ENCODE measurements around the gene LINC00237. TPM values are rescaled to one million over a fixed set of nuclear protein-coding genes. Genes with fewer than 3 reads are reported as not detected.

LINC00237 gene
- total and polyA plus RNA-seq, 4 donors = not detected

GRCh38 chr20:21050710-21051109 is 55.4 kb downstream of the LINC00237 start:
- no peak for DNase-seq (ENCODE audit: low spot score)
- H3K36me3 ChIP-seq (ENCODE audit: control insufficient read depth in 4 of 4, insufficient read depth in 3 of 4, low read depth in 1 of 4, low read length in 3 of 4) = no peaks in the 10 kb centered on the region
- H3K4me1 ChIP-seq (ENCODE audit: control insufficient read depth in 4 of 4, insufficient read depth in 4 of 4, low read length in 3 of 4) = no peaks in the 10 kb centered on the region
- TF ChIP-seq SP1 (IDR thresholded peaks at IDR 0.05) (no peak), CTCF (IDR thresholded peaks at IDR 0.05; ENCODE audit: low read depth, low read length, missing input control) (no peak), RXRA (IDR thresholded peaks at IDR 0.05) (no peak), FOXA2 (IDR thresholded peaks at IDR 0.05) (no peak), ZBTB33 (IDR thresholded peaks at IDR 0.05) (no peak), REST (IDR thresholded peaks at IDR 0.05) (no peak), RAD21 (IDR thresholded peaks at IDR 0.05) (no peak), JUND (IDR thresholded peaks at IDR 0.05) (no peak), YY1 (IDR thresholded peaks at IDR 0.05) (no peak), FOXA1 (IDR thresholded peaks at IDR 0.05) (no peak), HNF4G (IDR thresholded peaks at IDR 0.05) (no peak)
- H3K27ac ChIP-seq (ENCODE audit: low read depth in 1 of 2, low read length in 2 of 2) = no peak overlapping the region
- no peaks in the 10 kb centered on the region for H3K9me3 ChIP-seq (ENCODE audit: control insufficient read depth in 4 of 4, low read length in 3 of 4)
- WGBS = 85% methylated on average over 3 of the region's 3 CpGs
- no peak overlapping the region for H3K9ac ChIP-seq (ENCODE audit: low read depth in 1 of 2, low read length in 2 of 2)
- H3K27me3 ChIP-seq (ENCODE audit: control insufficient read depth in 4 of 4, insufficient read depth in 4 of 4, low read length in 3 of 4) = peaks cover 0 to 6% (median under 1%) of the 10 kb centered on the region in 4 donors
- no peak overlapping the region for H3K4me3 ChIP-seq (ENCODE audit: low read depth in 1 of 3, low read length in 3 of 3)

GRCh38 chr20:21049305-21049828 is 56.8 kb downstream of the LINC00237 start:
- H3K4me1 ChIP-seq (ENCODE audit: control insufficient read depth in 4 of 4, insufficient read depth in 4 of 4, low read length in 3 of 4) = no peaks in the 10 kb centered on the region
- no peak for DNase-seq (ENCODE audit: low spot score)
- 85% methylated on average over 6 of the region's 6 CpGs for WGBS
- H3K27ac ChIP-seq (ENCODE audit: low read depth in 1 of 2, low read length in 2 of 2) = no peak overlapping the region
- H3K27me3 ChIP-seq (ENCODE audit: control insufficient read depth in 4 of 4, insufficient read depth in 4 of 4, low read length in 3 of 4) = peaks cover 0 to 6% (median under 1%) of the 10 kb centered on the region in 4 donors
- no peaks in the 10 kb centered on the region for H3K36me3 ChIP-seq (ENCODE audit: control insufficient read depth in 4 of 4, insufficient read depth in 3 of 4, low read depth in 1 of 4, low read length in 3 of 4)
- TF ChIP-seq ZBTB33 (IDR thresholded peaks at IDR 0.05) = no peak
- H3K9ac ChIP-seq (ENCODE audit: low read depth in 1 of 2, low read length in 2 of 2) = no peak overlapping the region
- no peaks in the 10 kb centered on the region for H3K9me3 ChIP-seq (ENCODE audit: control insufficient read depth in 4 of 4, low read length in 3 of 4)
- no peak overlapping the region for H3K4me3 ChIP-seq (ENCODE audit: low read depth in 1 of 3, low read length in 3 of 3)
